Measurements from ENCODE around the gene CAMK2B.

GRCh38 chr7:44325201-44325671 is at the start of gene CAMK2B:
- TF ChIP-seq STAT6 (CRISPR knock-in tag; IDR thresholded peaks at IDR 0.05; ENCODE audit: borderline replicate concordance) (no peak), CTCF (CRISPR knock-in tag; IDR thresholded peaks at IDR 0.05) (no peak), ZNF639 (CRISPR knock-in tag; conservative IDR thresholded peaks at IDR 0.05) (no peak), POLR2AphosphoS5 (IDR thresholded peaks at IDR 0.05; ENCODE audit: low read depth, low read length) (no peak), IKZF5 (CRISPR knock-in tag; IDR thresholded peaks at IDR 0.05) (no peak), HDAC6 (IDR thresholded peaks at IDR 0.05; ENCODE audit: low read depth, low read length) (no peak), CHD2 (IDR thresholded peaks at IDR 0.05; ENCODE audit: low read depth, low read length) (no peak), PRDM4 (CRISPR knock-in tag; IDR thresholded peaks at IDR 0.05; ENCODE audit: borderline replicate concordance) (no peak), FOXM1 (CRISPR knock-in tag; IDR thresholded peaks at IDR 0.05) (no peak), ZNF770 (CRISPR knock-in tag; IDR thresholded peaks at IDR 0.05) (no peak), NFRKB (IDR thresholded peaks at IDR 0.05) (no peak), POGK (CRISPR knock-in tag; conservative IDR thresholded peaks at IDR 0.05) (no peak)
